Right lobe of liver (tissue), 6 donors: ENCODE data around the gene DNAAF8. TPM values are rescaled to one million over a fixed set of nuclear protein-coding genes. Genes with fewer than 3 reads are reported as not detected.

Source experiments
- ATAC-seq, 4 donors: fragments of 200-7000 bp; cut with Tn5 transposase; one replicate each; pipeline ENCODE4 v1.9.1; 2020; ENCODE audit warnings: mild to moderate bottlenecking in 4 of 4, moderate library complexity in 4 of 4
- DNase-seq, 3 donors: peaks; one replicate each; pipeline ENCODE4 v3.0.0-alpha.2; 2020
- H3K27ac ChIP-seq, 3 donors: fragments of 200-600 bp; one replicate each; pipeline ENCODE4 v1.8.0; 2022
- H3K27me3 ChIP-seq, 2 donors: fragments of 200-600 bp; one replicate each; pipeline ENCODE4 v1.8.0; 2022
- H3K36me3 ChIP-seq, 4 donors: fragments of 200-600 bp; sonication (generic) in 1 of 4; one replicate each; pipeline versions ENCODE4 v1.5.1 to v1.8.0; 2017 to 2022; ENCODE audit warnings: control low read depth in 1 of 4
- H3K4me1 ChIP-seq, 4 donors: fragments of 200-600 bp; sonication (generic) in 1 of 4; one replicate each; pipeline versions ENCODE4 v1.5.1 to v1.8.0; 2017 to 2022; ENCODE audit warnings: control low read depth in 1 of 4
- H3K4me3 ChIP-seq, 3 donors: fragments of 200-600 bp; one replicate each; pipeline ENCODE4 v1.8.0; 2022
- H3K9me3 ChIP-seq, 4 donors: fragments of 200-600 bp; sonication (generic) in 1 of 4; one replicate each; pipeline versions ENCODE4 v1.5.1 to v1.8.0; 2017 to 2022; ENCODE audit warnings: control low read depth in 1 of 4
- CTCF ChIP-seq, 4 donors: fragments of 200-600 bp in 3 of 4; fragments of 450-650 bp in 1 of 4; IDR thresholded peaks; one replicate each; pipeline versions ENCODE4 v1.5.1 to v1.8.0; 2016 to 2022; ENCODE audit warnings: antibody characterized with exemption in 4 of 4, mild to moderate bottlenecking in 2 of 4
- POLR2A ChIP-seq: fragments of 450-650 bp; IDR thresholded peaks from one replicate; pipeline ENCODE4 v1.6.1; 2017; ENCODE audit warnings: antibody characterized with exemption, mild to moderate bottlenecking
- WGBS: methylation state at CpG from one replicate; pipeline ENCODE4 v1.1.6; 2018; ENCODE audit warnings: low coverage, low lambda C conversion rate; ENCODE audit not compliant: insufficient coverage; ENCODE audit errors: missing lambda C conversion rate; 5-methylcytosine and 5-hydroxymethylcytosine counted together
- intact Hi-C, 2 donors: fragments of 100-400 bp; cut with DNase I; formaldehyde crosslinking; loops; one replicate each; pipeline versions ENCODE4 v1.11.2 to v1.14.1; 2022
- total RNA-seq, 6 experiments: library from RNA; depleted of rRNA in 2 of 6; stranded (reverse); fragments of >200 nt in 2 of 6; fragmentation: NEBNext Ultra II Directional in 3 of 6; extraction: Animal tissue kit (Norgen Biotek cat#: 25700) in 3 of 6; gene quantifications; one replicate each; pipeline versions ENCODE4 v1.1.0 to v1.2.4, GENCODE V29; 2016 to 2023
- donor health status: DM: no; HTN: yes; CAD: no.
- donor health status: DM: no; HTN: no; CAD: no.
- donor health status: DM: no; HTN: no; CAD: no.
- donor health status: DM: no; HTN: yes; CAD: no.
- donor health status: DM: no; HTN: yes; CAD: no.

DNAAF8 gene
- total RNA-seq, 6 experiments from 2014 or later: 0.12 to 0.92 (median 0.42) TPM; not detected in 1

GRCh38 chr16:4790261-4790660 lies 55.9 kb downstream of the DNAAF8 start:
- Histone ChIP-seq H3K4me1 (peaks cover 0 to 14% (median 0%) of the 10 kb centered on the region in 4 donors), H3K27me3 (no peaks in the 10 kb centered on the region), H3K27ac (no peak overlapping the region), H3K36me3 (no peaks in the 10 kb centered on the region), H3K4me3 (no peak overlapping the region), H3K9me3 (no peaks in the 10 kb centered on the region)
- TF ChIP-seq POLR2A (no peak), CTCF (IDR thresholded peaks at IDR 0.05) (no peak)
- intact Hi-C loops: no loop called here
- 83% methylated on average over 9 of the region's 10 CpGs for WGBS
- DNase-seq (no peak), ATAC-seq (no peak)

- TF ChIP-seq CTCF (IDR thresholded peaks at IDR 0.05) (no peak), POLR2A (no peak)
- H3K27me3 ChIP-seq: no peaks in the 10 kb centered on the region
- no peak overlapping the region for H3K4me3 ChIP-seq
- DNase-seq: no peak
- intact Hi-C loops: no loop called here
- H3K27ac ChIP-seq: no peak overlapping the region
- peaks cover 0 to 14% (median 0%) of the 10 kb centered on the region in 4 donors for H3K4me1 ChIP-seq
- ATAC-seq: no peak
- 50% methylated on average over 1 of the region's 10 CpGs for WGBS
- no peaks in the 10 kb centered on the region for H3K36me3 ChIP-seq
- H3K9me3 ChIP-seq: no peaks in the 10 kb centered on the region
Observed at GRCh38 chr16:4790871-4791270, 56.5 kb downstream of the DNAAF8 start.

GRCh38 chr16:4792951-4793513 lies 58.7 kb downstream of the DNAAF8 start:
- Histone ChIP-seq H3K27me3 (no peaks in the 10 kb centered on the region), H3K4me3 (no peak overlapping the region), H3K36me3 (peaks cover 0 to 6% (median 0%) of the 10 kb centered on the region in 4 donors), H3K27ac (no peak overlapping the region), H3K4me1 (peaks cover 0 to 12% (median 0%) of the 10 kb centered on the region in 4 donors), H3K9me3 (no peaks in the 10 kb centered on the region)
- no peak for DNase-seq
- intact Hi-C loops: no loop called here
- TF ChIP-seq POLR2A (no peak), CTCF (IDR thresholded peaks at IDR 0.05) (no peak)
- WGBS: 69% methylated on average over 9 of the region's 13 CpGs
- ATAC-seq: peak in 1 of 4 donors; percentile 31

GRCh38 chr16:4795181-4795827 lies 61.0 kb downstream of the DNAAF8 start, which contains the start of gene SMIM22:
TSS of gene SMIM22 (plus strand) at chr16:4795369. CDS start at chr16:4795735, 366 bp downstream.
- H3K4me3 ChIP-seq: no peak within 1 kb of the TSS
- H3K4me1 ChIP-seq: no peaks in the 10 kb centered on the region
- no peak within 1 kb of the TSS for H3K27ac ChIP-seq
- WGBS: 80% methylated on average over 4 of the region's 14 CpGs
- TF ChIP-seq CTCF (IDR thresholded peaks at IDR 0.05) (no peak), POLR2A (no peak)
- DNase-seq (no peak), ATAC-seq (peak in 1 of 4 donors; percentile 8)
- H3K36me3 ChIP-seq: peaks cover 0 to 6% (median 0%) of the 10 kb centered on the region in 4 donors
- H3K9me3 ChIP-seq: no peaks in the 10 kb centered on the region
- H3K27me3 ChIP-seq: no peaks in the 10 kb centered on the region
- intact Hi-C loops: no loop called here
